Lower lobe of right lung (tissue), 2 donors: ENCODE results near the gene DTNBP1. TPM values are rescaled to one million over a fixed set of nuclear protein-coding genes. Genes with fewer than 3 reads are reported as not detected.

Source experiments
- ATAC-seq, 2 donors: fragments of 200-7000 bp; cut with Tn5 transposase; one replicate each; pipeline ENCODE4 v1.9.1; 2020 to 2022; ENCODE audit warnings: mild to moderate bottlenecking in 2 of 2, moderate library complexity in 2 of 2
- DNase-seq: peaks from one replicate; pipeline ENCODE4 v3.0.0-alpha.2; 2020
- H3K27ac ChIP-seq: fragments of 200-600 bp; one replicate; pipeline ENCODE4 v1.8.0; 2022
- H3K27me3 ChIP-seq: fragments of 200-600 bp; one replicate; pipeline ENCODE4 v1.8.0; 2022; ENCODE audit warnings: low read depth
- H3K36me3 ChIP-seq: fragments of 200-600 bp; one replicate; pipeline ENCODE4 v1.8.0; 2022; ENCODE audit warnings: mild to moderate bottlenecking
- H3K4me1 ChIP-seq: fragments of 200-600 bp; one replicate; pipeline ENCODE4 v1.8.0; 2022
- H3K4me3 ChIP-seq: fragments of 200-600 bp; one replicate; pipeline ENCODE4 v1.8.0; 2022; ENCODE audit warnings: mild to moderate bottlenecking
- H3K9me3 ChIP-seq: fragments of 200-600 bp; one replicate; pipeline ENCODE4 v1.8.0; 2022
- CTCF ChIP-seq: fragments of 200-600 bp; IDR thresholded peaks from one replicate; pipeline ENCODE4 v1.8.0; 2022; ENCODE audit warnings: antibody characterized with exemption, mild to moderate bottlenecking
- intact Hi-C: fragments of 100-400 bp; cut with DNase I; formaldehyde crosslinking; loops from one replicate; pipeline ENCODE4 v1.11.0; 2022
- total RNA-seq: library from RNA; stranded (reverse); fragmentation: NEBNext Ultra II Directional; extraction: Animal tissue kit (Norgen Biotek cat#: 25700); gene quantifications from one replicate; pipeline ENCODE4 v1.2.1, GENCODE V29; 2021
- donor health status: DM: no; HTN: yes; CAD: no; lungs with severe emphysema.

Gene DTNBP1
- total RNA-seq, 1 donor from 2014 or later = 25.9 TPM

- Histone ChIP-seq H3K27me3 (no peaks in the 10 kb centered on the region), H3K9me3 (no peaks in the 10 kb centered on the region), H3K4me3 (no peak overlapping the region), H3K27ac (no peak overlapping the region), H3K36me3 (peaks cover 8% of the 10 kb centered on the region), H3K4me1 (peaks cover 17% of the 10 kb centered on the region)
- intact Hi-C loops = loop anchor here (10.0 kb wide), 1 partner anchor 134 kb away; no protein-coding TSS in a partner anchor
- DNase-seq = no peak
- no peak for TF ChIP-seq CTCF
- no peak for ATAC-seq
Observed at GRCh38 chr6:15628499-15629131, 34.2 kb downstream of the DTNBP1 start.

- no peak overlapping the region for H3K4me3 ChIP-seq
- H3K4me1 ChIP-seq = peaks cover 25% of the 10 kb centered on the region
- H3K27me3 ChIP-seq = no peaks in the 10 kb centered on the region
- peaks cover 8% of the 10 kb centered on the region for H3K36me3 ChIP-seq
- TF ChIP-seq CTCF = no peak
- DNase-seq = no peak
- ATAC-seq = no peak
- intact Hi-C loops = loop anchor here (10.0 kb wide), 1 partner anchor 133 kb away; no protein-coding TSS in a partner anchor
- no peak overlapping the region for H3K27ac ChIP-seq
- H3K9me3 ChIP-seq = no peaks in the 10 kb centered on the region
Observed at GRCh38 chr6:15627821-15628220, 35.0 kb downstream of the DTNBP1 start.

GRCh38 chr6:15626878-15627674, 35.8 kb downstream of the DTNBP1 start:
- Histone ChIP-seq H3K36me3 (peaks cover 8% of the 10 kb centered on the region), H3K4me1 (peaks cover 32% of the 10 kb centered on the region), H3K27ac (no peak overlapping the region), H3K27me3 (no peaks in the 10 kb centered on the region), H3K4me3 (no peak overlapping the region), H3K9me3 (no peaks in the 10 kb centered on the region)
- no peak for TF ChIP-seq CTCF
- ATAC-seq = no peak
- DNase-seq = no peak
- intact Hi-C loops = loop anchor here (10.0 kb wide), 1 partner anchor 132 kb away; no protein-coding TSS in a partner anchor

GRCh38 chr6:15626160-15626559, 36.7 kb downstream of the DTNBP1 start:
- Histone ChIP-seq H3K4me3 (no peak overlapping the region), H3K4me1 (peaks cover 42% of the 10 kb centered on the region), H3K27me3 (no peaks in the 10 kb centered on the region), H3K27ac (no peak overlapping the region), H3K9me3 (no peaks in the 10 kb centered on the region), H3K36me3 (peaks cover 8% of the 10 kb centered on the region)
- TF ChIP-seq CTCF = no peak
- ATAC-seq (no peak), DNase-seq (no peak)
- intact Hi-C loops = loop anchor here (10.0 kb wide), 1 partner anchor 131 kb away; no protein-coding TSS in a partner anchor

GRCh38 chr6:15623276-15624116, 39.3 kb downstream of the DTNBP1 start:
- peak; percentile 69 for TF ChIP-seq CTCF
- no peak for DNase-seq
- Histone ChIP-seq H3K4me1 (peaks cover 49% of the 10 kb centered on the region), H3K9me3 (no peaks in the 10 kb centered on the region), H3K4me3 (no peak overlapping the region), H3K27me3 (no peaks in the 10 kb centered on the region), H3K36me3 (peaks cover 8% of the 10 kb centered on the region), H3K27ac (peak overlapping the region; percentile 32)
- ATAC-seq = peak in 1 of 2 donors; percentile 62
- intact Hi-C loops = loop anchor here (10.0 kb wide), 1 partner anchor 129 kb away; no protein-coding TSS in a partner anchor
